NCI-H748 treated with DMSO at 0.1 percent for 48 hours (cell line): ENCODE measurements around the gene GTF2F2.

Experiments used
- DNase-seq: peaks from one replicate; lab custom pipeline; 2025; lab: John Stamatoyannopoulos, UW

GTF2F2 gene

GRCh38 chr13:45301263-45301662, 181.0 kb downstream of the GTF2F2 start:
- DNase-seq = no peak

GRCh38 chr13:45302507-45302906, 182.2 kb downstream of the GTF2F2 start:
- no peak for DNase-seq

- DNase-seq = no peak
Measured at GRCh38 chr13:45303026-45303425, 182.7 kb downstream of the GTF2F2 start.

- no peak for DNase-seq
Measured at GRCh38 chr13:45303866-45304265, 183.6 kb downstream of the GTF2F2 start.

- DNase-seq = no peak
Measured at GRCh38 chr13:45305079-45305478, 184.8 kb downstream of the GTF2F2 start.

GRCh38 chr13:45306966-45307365, 186.7 kb downstream of the GTF2F2 start:
- DNase-seq = no peak

- peak; percentile 74 for DNase-seq
Measured at GRCh38 chr13:45310341-45311131, 190.2 kb downstream of the GTF2F2 start.

GRCh38 chr13:45314822-45315221, 194.5 kb downstream of the GTF2F2 start:
- no peak for DNase-seq

GRCh38 chr13:45315520-45316167, 195.3 kb downstream of the GTF2F2 start:
- no peak for DNase-seq

- DNase-seq = no peak
Measured at GRCh38 chr13:45316338-45316737, 196.0 kb downstream of the GTF2F2 start.

GRCh38 chr13:45316996-45317395, 196.7 kb downstream of the GTF2F2 start:
- no peak for DNase-seq

- no peak for DNase-seq
Measured at GRCh38 chr13:45320876-45321629, 200.7 kb downstream of the GTF2F2 start.

GRCh38 chr13:45325806-45326205, 205.5 kb downstream of the GTF2F2 start:
- DNase-seq = no peak

- DNase-seq = no peak
Measured at GRCh38 chr13:45327253-45327955, 207.1 kb downstream of the GTF2F2 start.

GRCh38 chr13:45328661-45329111, 208.4 kb downstream of the GTF2F2 start:
- DNase-seq = no peak

GRCh38 chr13:45331123-45331619, 210.9 kb downstream of the GTF2F2 start:
- DNase-seq = no peak

- DNase-seq = no peak
Measured at GRCh38 chr13:45331692-45332035, 211.4 kb downstream of the GTF2F2 start.

GRCh38 chr13:45332036-45332830, 211.9 kb downstream of the GTF2F2 start:
- DNase-seq = no peak

- no peak for DNase-seq
Measured at GRCh38 chr13:45332831-45333219, 212.5 kb downstream of the GTF2F2 start.

- no peak for DNase-seq
Measured at GRCh38 chr13:45333251-45333976, 213.1 kb downstream of the GTF2F2 start.
